Measurements from ENCODE around the gene MRFAP1L1. TPM values are rescaled to one million over a fixed set of nuclear protein-coding genes. Genes with fewer than 3 reads are reported as not detected.
A peak's percentile ranks its signal among the peaks of the same experiment; 100 is the strongest.

MRFAP1L1 gene
- total RNA-seq, 1 experiment from 2014 or later = 57.7 TPM

DNA sequence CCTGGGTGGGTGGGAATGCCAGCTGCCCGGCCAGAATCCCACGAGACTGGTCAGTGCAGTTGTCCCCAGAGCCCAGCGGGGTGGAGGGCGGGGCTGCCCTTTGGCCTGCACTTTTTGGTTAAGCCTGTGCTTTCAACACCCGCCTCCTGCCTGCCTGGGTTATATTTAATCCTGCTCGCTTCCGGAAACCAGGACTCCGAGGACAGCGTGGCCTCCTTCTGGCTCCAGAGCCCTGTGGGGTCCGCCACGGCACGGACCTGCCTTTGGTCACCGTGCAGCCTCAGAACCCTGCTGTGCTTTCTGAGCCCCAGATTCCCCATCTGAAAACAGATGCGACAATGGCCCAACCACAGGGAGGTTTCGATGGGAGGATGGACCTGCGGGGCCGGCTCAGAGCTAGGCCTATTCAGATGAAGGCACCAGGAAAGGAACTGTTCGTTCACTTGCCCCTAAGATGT is 43.5 kb upstream of the MRFAP1L1 start:
- Mint-ChIP-seq H3K4me3 (no peak overlapping the region), H3K36me3 (ENCODE audit: insufficient read depth in 1 of 3, low read depth in 3 of 3) (no peaks in the 10 kb centered on the region), H3K9me3 (peaks cover 0 to 3% of the 10 kb centered on the region in 2 experiments; a peak in 1 of 5 replicates), H3K4me1 (peaks cover 7 to 17% of the 10 kb centered on the region in 2 experiments), H3K27ac (peak overlapping the region in 1 of 3 experiments; percentile 80; a peak in 2 of 7 replicates), H3K27me3 (ENCODE audit: low read depth) (no peaks in the 10 kb centered on the region; the same call in 1 of the 2 replicates)
- no peak for DNase-seq
- H4K91ac ChIP-seq (ENCODE audit: insufficient read length, low read depth, low read length) = no peak overlapping the region
- no peak overlapping the region for H3K4me2 ChIP-seq (ENCODE audit: insufficient read depth, insufficient read length, low read length)
- H2AK5ac ChIP-seq (ENCODE audit: insufficient read length, low read length) = no peak overlapping the region
- no peaks in the 10 kb centered on the region for H3K23me2 ChIP-seq (ENCODE audit: insufficient read length, low read depth, low read length, poor library complexity, severe bottlenecking)
- no peak overlapping the region for H2BK5ac ChIP-seq (ENCODE audit: insufficient read length, low read length)
- no peak for TF ChIP-seq CTCF (conservative IDR thresholded peaks at IDR 0.05)
- no peaks in the 10 kb centered on the region for H3K79me1 ChIP-seq (ENCODE audit: insufficient read depth, low read depth, low read length, poor library complexity, severe bottlenecking)
- WGBS (ENCODE audit: extremely low coverage, insufficient read length, low lambda C conversion rate) = no CpG with 5 or more reads among the region's 18 CpGs
- H3K4ac ChIP-seq (ENCODE audit: low read depth, low read length) = no peak overlapping the region
- H2AFZ ChIP-seq (ENCODE audit: low read length) = no peak overlapping the region
- no peak overlapping the region for H3K9ac ChIP-seq (ENCODE audit: extremely low read depth, insufficient read length, low read length)
- no peaks in the 10 kb centered on the region for H3K4me1 ChIP-seq (ENCODE audit: insufficient read depth, low read length)
- H2BK12ac ChIP-seq (ENCODE audit: insufficient read length, low read depth, low read length) = no peak overlapping the region
- H3K23ac ChIP-seq (ENCODE audit: insufficient read length, low read depth, low read length) = no peak overlapping the region
- H4K20me1 ChIP-seq (ENCODE audit: control insufficient read depth, insufficient read depth, insufficient read length) = no peaks in the 10 kb centered on the region
- no peaks in the 10 kb centered on the region for H3K27me3 ChIP-seq (ENCODE audit: insufficient read depth, low read length)
- no peak overlapping the region for H4K8ac ChIP-seq (replicated peaks; ENCODE audit: insufficient read length, low read depth, low read length)
- no peak overlapping the region for H2BK120ac ChIP-seq (ENCODE audit: low read depth, low read length, poor library complexity, severe bottlenecking)
- no peak overlapping the region for H4K5ac ChIP-seq (ENCODE audit: insufficient read length, low read depth, low read length)
- no peak overlapping the region for H3K27ac ChIP-seq (ENCODE audit: insufficient read length, low read depth, low read length)
- no peak overlapping the region for H2BK15ac ChIP-seq (ENCODE audit: low read depth, low read length)
- no peak overlapping the region for H3T11ph ChIP-seq (ENCODE audit: low read length)
- no peaks in the 10 kb centered on the region for H3K79me2 ChIP-seq (ENCODE audit: insufficient read depth, low read length)
- no peak overlapping the region for H3K56ac ChIP-seq (ENCODE audit: insufficient read length, low read depth, low read length)
- no peak overlapping the region for H2BK20ac ChIP-seq (ENCODE audit: low read depth, low read length, poor library complexity, severe bottlenecking)
- H3K18ac ChIP-seq (ENCODE audit: insufficient read length, low read depth, low read length) = no peak overlapping the region
- H3K9me3 ChIP-seq (ENCODE audit: control insufficient read depth, low read depth, low read length) = no peaks in the 10 kb centered on the region
- H3K14ac ChIP-seq (ENCODE audit: insufficient read depth, low read length) = peak overlapping the region; percentile 58; the same call in 1 of the 2 replicates
